ENCODE measurements around the gene GPRC5C.

- no peak for TF ChIP-seq CTCF (IDR thresholded peaks at IDR 0.05)
- TF ChIP-seq POLR2A (IDR thresholded peaks at IDR 0.05), result no peak
Observed at GRCh38 chr17:74455025-74455545, 23.2 kb downstream of the GPRC5C start.

All from heart left ventricle (tissue), 13 donors.